A549 (cell line): ENCODE results near the gene AIF1L. TPM values are rescaled to one million over a fixed set of nuclear protein-coding genes. Genes with fewer than 3 reads are reported as not detected.

Source experiments
- ATAC-seq, 2 experiments: fragments of 200-7000 bp in 1 of 2; fragments of >200 bp in 1 of 2; cut with Nextera tagmentation in 1 of 2; cut with Tn5 transposase in 1 of 2; 3 replicates each; pipeline versions ENCODE4 v1.8.0 to v1.9.1; 2018 to 2020; ENCODE audit warnings: mild to moderate bottlenecking in 1 of 2, moderate library complexity in 1 of 2
- CTCF ChIA-PET: fragments of 300-600 bp; sonication (Branson Sonifier 250); formaldehyde crosslinking; extraction: SDS; loops from one replicate; lab custom pipeline; 2021; ENCODE audit warnings: antibody characterized with exemption, inconsistent platforms; lab: Yijun Ruan, JAX
- POLR2A ChIA-PET: fragments of 350-600 bp; formaldehyde crosslinking; extraction: SDS; loops from one replicate; lab custom pipeline; 2021; ENCODE audit warnings: antibody characterized with exemption, inconsistent platforms; lab: Yijun Ruan, JAX
- DNase-seq, 2 experiments: peaks; one replicate each; pipeline versions ENCODE4 v3.0.0 to v3.0.0-alpha.2; 2011 to 2016; ENCODE audit warnings: low read depth in 1 of 2, low spot score in 1 of 2
- FAIRE-seq: peaks from 2 replicates; lab custom pipeline; 2011; peaks lifted over from hg19 to GRCh38; lab: Jason Lieb, UNC
- H3K27ac ChIP-seq, 2 experiments: fragments of >200 bp; sonication (Bioruptor Twin); formaldehyde crosslinking; 3 replicates each; pipeline ENCODE4 v1.5.1; 2016 to 2017
- H3K4me1 ChIP-seq: fragments of >200 bp; sonication (Bioruptor Twin); formaldehyde crosslinking; 3 replicates; pipeline ENCODE4 v1.6.1; 2016
- H3K4me2 ChIP-seq: fragments of >200 bp; sonication (Bioruptor Twin); formaldehyde crosslinking; 3 replicates; pipeline ENCODE4 v1.6.1; 2016
- H3K4me3 ChIP-seq: fragments of >200 bp; sonication (Bioruptor Twin); formaldehyde crosslinking; 3 replicates; pipeline ENCODE4 v1.5.1; 2016
- H3K9me3 ChIP-seq: fragments of >200 bp; sonication (Bioruptor Twin); formaldehyde crosslinking; 3 replicates; pipeline ENCODE4 v1.6.1; 2016
- CHD2 ChIP-seq: fragments of 150-350 bp; IDR thresholded peaks from 2 replicates; pipeline ENCODE4 v1.6.1; 2014; ENCODE audit warnings: low read length; ENCODE audit not compliant: partially characterized antibody
- EHF ChIP-seq: fragments of 250-450 bp; sonication (Bioruptor Pico); IDR thresholded peaks from 2 replicates; pipeline ENCODE4 v1.5.0; 2020; ENCODE audit warnings: mild to moderate bottlenecking
- EP300 ChIP-seq, 2 experiments: fragments of >200 bp; sonication (Bioruptor Twin); formaldehyde crosslinking; IDR thresholded peaks; 2 replicates in 1 of 2; 3 replicates in 1 of 2; pipeline ENCODE4 v1.6.1; 2016 to 2017
- ESRRA ChIP-seq: fragments of 150-350 bp; IDR thresholded peaks from 2 replicates; pipeline ENCODE4 v1.6.1; 2014; ENCODE audit warnings: mild to moderate bottlenecking, low read length, borderline replicate concordance
- HDAC2 ChIP-seq: fragments of 200-600 bp; sonication (generic); IDR thresholded peaks from 2 replicates; pipeline ENCODE4 v1.6.1; 2016
- HEYL ChIP-seq: fragments of 250-450 bp; sonication (Bioruptor Pico); IDR thresholded peaks from 2 replicates; pipeline ENCODE4 v1.8.0; 2021; ENCODE audit warnings: mild to moderate bottlenecking, moderate library complexity
- HOXA7 ChIP-seq: fragments of 250-450 bp; sonication (Bioruptor Pico); IDR thresholded peaks from 2 replicates; pipeline ENCODE4 v1.5.0; 2020; ENCODE audit warnings: mild to moderate bottlenecking, moderate library complexity
- JUN ChIP-seq, 2 experiments: fragments of >200 bp; sonication (Bioruptor Twin); formaldehyde crosslinking; IDR thresholded peaks; 2 replicates in 1 of 2; 3 replicates in 1 of 2; pipeline ENCODE4 v1.6.1; 2016 to 2017
- JUNB ChIP-seq: fragments of >200 bp; sonication (Bioruptor Twin); formaldehyde crosslinking; IDR thresholded peaks from 2 replicates; pipeline ENCODE4 v1.6.1; 2016
- PHF8 ChIP-seq: fragments of 200-600 bp; sonication (generic); IDR thresholded peaks from 2 replicates; pipeline ENCODE4 v1.6.1; 2016; ENCODE audit warnings: low read depth, mild to moderate bottlenecking, antibody characterized with exemption, moderate library complexity, borderline replicate concordance
- POLR2A ChIP-seq: IDR thresholded peaks from 2 replicates; pipeline ENCODE4 v1.6.1; 2012; ENCODE audit warnings: mild to moderate bottlenecking, low read length
- RCOR1 ChIP-seq: fragments of 150-350 bp; IDR thresholded peaks from 2 replicates; pipeline ENCODE4 v1.6.1; 2014; ENCODE audit warnings: antibody characterized with exemption, low read length, low read depth
- RNF2 ChIP-seq: fragments of 200-600 bp; sonication (generic); IDR thresholded peaks from 2 replicates; pipeline ENCODE4 v1.6.1; 2016; ENCODE audit warnings: low read depth, mild to moderate bottlenecking, antibody characterized with exemption, moderate library complexity, borderline replicate concordance
- SREBF2 ChIP-seq: fragments of 450-650 bp; IDR thresholded peaks from 2 replicates; pipeline ENCODE4 v1.6.1; 2014; ENCODE audit warnings: mild to moderate bottlenecking, moderate library complexity
- ZFP36 ChIP-seq: fragments of 450-650 bp; IDR thresholded peaks from 2 replicates; pipeline ENCODE4 v1.6.1; 2014; ENCODE audit warnings: borderline replicate concordance; ENCODE audit not compliant: partially characterized antibody
- ZSCAN20 ChIP-seq: fragments of 250-450 bp; sonication (Bioruptor Pico); IDR thresholded peaks from 2 replicates; pipeline ENCODE4 v1.8.0; 2022; ENCODE audit warnings: mild to moderate bottlenecking, moderate library complexity
- WGBS: methylation state at CpG from one replicate; pipeline ENCODE4 v1.1.6; 2017; ENCODE audit errors: missing lambda C conversion rate; 5-methylcytosine and 5-hydroxymethylcytosine counted together
- polyA plus RNA-seq, 4 experiments: library from polyadenylated mRNA; depleted of rRNA in 3 of 4; stranded (reverse); fragments of >200 nt; fragmentation: RNase III in 1 of 4; extraction: RNeasy Plus Mini Kit Qiagen cat#74134 plus additional on column Dnase treatment in 1 of 4; gene quantifications; 2 replicates in 3 of 4; 3 replicates in 1 of 4; pipeline ENCODE4 v1.2.3, GENCODE V29; 2011 to 2017
- small RNA-seq, 6 experiments: library from RNA; depleted of rRNA; stranded (forward); fragments of <200 nt; gene quantifications; one replicate each; pipeline ENCODE3, GENCODE V24; 2012
- TF ChIP-seq, protein P1 (sequence below): fragments of >200 bp; sonication (Bioruptor Twin); formaldehyde crosslinking; IDR thresholded peaks from 3 replicates; pipeline ENCODE4 v1.5.1; 2016
- TF ChIP-seq, protein P2 (sequence below): fragments of 200-600 bp; sonication (generic); IDR thresholded peaks from 2 replicates; pipeline ENCODE4 v1.6.1; 2016; ENCODE audit warnings: antibody characterized with exemption, mild to moderate bottlenecking, moderate library complexity
- TF ChIP-seq, protein P3 (sequence below): fragments of >200 bp; sonication (Bioruptor Twin); formaldehyde crosslinking; IDR thresholded peaks from 2 replicates; pipeline ENCODE4 v1.6.1; 2016

The AIF1L gene
- polyA plus RNA-seq, 2 of the 4 experiments (the other 2 are of a cell fraction) = 1.6 to 2.8 TPM

GRCh38 chr9:131167936-131168335 is 71.6 kb downstream of the AIF1L start:
- no peak for FAIRE-seq
- no peak for ATAC-seq
- H3K9me3 ChIP-seq = no peaks in the 10 kb centered on the region
- H3K4me1 ChIP-seq = no peaks in the 10 kb centered on the region
- ChIA-PET POLR2A (no interaction called here), CTCF (interaction anchor here (0.9 to 7.6 kb wide), 3 partner anchors 10 to 396 kb away, joined by 3 to 64 read pairs (median 21); no protein-coding TSS in a partner anchor)
- no peak overlapping the region for H3K27ac ChIP-seq
- H3K4me3 ChIP-seq = no peak overlapping the region
- TF ChIP-seq JUNB = no peak
- no peak for TF ChIP-seq ZFP36
- TF ChIP-seq, protein P1, sequence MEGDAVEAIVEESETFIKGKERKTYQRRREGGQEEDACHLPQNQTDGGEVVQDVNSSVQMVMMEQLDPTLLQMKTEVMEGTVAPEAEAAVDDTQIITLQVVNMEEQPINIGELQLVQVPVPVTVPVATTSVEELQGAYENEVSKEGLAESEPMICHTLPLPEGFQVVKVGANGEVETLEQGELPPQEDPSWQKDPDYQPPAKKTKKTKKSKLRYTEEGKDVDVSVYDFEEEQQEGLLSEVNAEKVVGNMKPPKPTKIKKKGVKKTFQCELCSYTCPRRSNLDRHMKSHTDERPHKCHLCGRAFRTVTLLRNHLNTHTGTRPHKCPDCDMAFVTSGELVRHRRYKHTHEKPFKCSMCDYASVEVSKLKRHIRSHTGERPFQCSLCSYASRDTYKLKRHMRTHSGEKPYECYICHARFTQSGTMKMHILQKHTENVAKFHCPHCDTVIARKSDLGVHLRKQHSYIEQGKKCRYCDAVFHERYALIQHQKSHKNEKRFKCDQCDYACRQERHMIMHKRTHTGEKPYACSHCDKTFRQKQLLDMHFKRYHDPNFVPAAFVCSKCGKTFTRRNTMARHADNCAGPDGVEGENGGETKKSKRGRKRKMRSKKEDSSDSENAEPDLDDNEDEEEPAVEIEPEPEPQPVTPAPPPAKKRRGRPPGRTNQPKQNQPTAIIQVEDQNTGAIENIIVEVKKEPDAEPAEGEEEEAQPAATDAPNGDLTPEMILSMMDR = no peak
- no peak for TF ChIP-seq ZSCAN20
- TF ChIP-seq RNF2 = no peak
- no peak for TF ChIP-seq HDAC2
- TF ChIP-seq, protein P2, sequence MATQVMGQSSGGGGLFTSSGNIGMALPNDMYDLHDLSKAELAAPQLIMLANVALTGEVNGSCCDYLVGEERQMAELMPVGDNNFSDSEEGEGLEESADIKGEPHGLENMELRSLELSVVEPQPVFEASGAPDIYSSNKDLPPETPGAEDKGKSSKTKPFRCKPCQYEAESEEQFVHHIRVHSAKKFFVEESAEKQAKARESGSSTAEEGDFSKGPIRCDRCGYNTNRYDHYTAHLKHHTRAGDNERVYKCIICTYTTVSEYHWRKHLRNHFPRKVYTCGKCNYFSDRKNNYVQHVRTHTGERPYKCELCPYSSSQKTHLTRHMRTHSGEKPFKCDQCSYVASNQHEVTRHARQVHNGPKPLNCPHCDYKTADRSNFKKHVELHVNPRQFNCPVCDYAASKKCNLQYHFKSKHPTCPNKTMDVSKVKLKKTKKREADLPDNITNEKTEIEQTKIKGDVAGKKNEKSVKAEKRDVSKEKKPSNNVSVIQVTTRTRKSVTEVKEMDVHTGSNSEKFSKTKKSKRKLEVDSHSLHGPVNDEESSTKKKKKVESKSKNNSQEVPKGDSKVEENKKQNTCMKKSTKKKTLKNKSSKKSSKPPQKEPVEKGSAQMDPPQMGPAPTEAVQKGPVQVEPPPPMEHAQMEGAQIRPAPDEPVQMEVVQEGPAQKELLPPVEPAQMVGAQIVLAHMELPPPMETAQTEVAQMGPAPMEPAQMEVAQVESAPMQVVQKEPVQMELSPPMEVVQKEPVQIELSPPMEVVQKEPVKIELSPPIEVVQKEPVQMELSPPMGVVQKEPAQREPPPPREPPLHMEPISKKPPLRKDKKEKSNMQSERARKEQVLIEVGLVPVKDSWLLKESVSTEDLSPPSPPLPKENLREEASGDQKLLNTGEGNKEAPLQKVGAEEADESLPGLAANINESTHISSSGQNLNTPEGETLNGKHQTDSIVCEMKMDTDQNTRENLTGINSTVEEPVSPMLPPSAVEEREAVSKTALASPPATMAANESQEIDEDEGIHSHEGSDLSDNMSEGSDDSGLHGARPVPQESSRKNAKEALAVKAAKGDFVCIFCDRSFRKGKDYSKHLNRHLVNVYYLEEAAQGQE = no peak
- no peak for TF ChIP-seq EP300 (IDR thresholded peaks at IDR 0.05)
- no peak for TF ChIP-seq HOXA7 (CRISPR knock-in tag)
- TF ChIP-seq HEYL (CRISPR knock-in tag) = no peak
- TF ChIP-seq RCOR1 = no peak
- TF ChIP-seq ESRRA = no peak
- TF ChIP-seq CHD2 = no peak
- no peak for TF ChIP-seq PHF8
- no peak for DNase-seq
- H3K4me2 ChIP-seq = no peak overlapping the region
- WGBS = 95% methylated on average over 4 of the region's 4 CpGs

GRCh38 chr9:131169563-131170240 is 73.4 kb downstream of the AIF1L start:
- DNase-seq (no peak), FAIRE-seq (no peak), ATAC-seq (no peak)
- Histone ChIP-seq H3K4me3 (no peak overlapping the region), H3K4me1 (no peaks in the 10 kb centered on the region), H3K4me2 (no peak overlapping the region), H3K9me3 (no peaks in the 10 kb centered on the region), H3K27ac (no peak overlapping the region)
- no peak for TF ChIP-seq CHD2
- TF ChIP-seq PHF8 = no peak
- no peak for TF ChIP-seq RNF2
- TF ChIP-seq JUN (IDR thresholded peaks at IDR 0.05) = no peak
- no peak for TF ChIP-seq EHF
- no peak for TF ChIP-seq SREBF2
- TF ChIP-seq EP300 (IDR thresholded peaks at IDR 0.05) = no peak
- no peak for TF ChIP-seq ESRRA
- TF ChIP-seq, protein P3, sequence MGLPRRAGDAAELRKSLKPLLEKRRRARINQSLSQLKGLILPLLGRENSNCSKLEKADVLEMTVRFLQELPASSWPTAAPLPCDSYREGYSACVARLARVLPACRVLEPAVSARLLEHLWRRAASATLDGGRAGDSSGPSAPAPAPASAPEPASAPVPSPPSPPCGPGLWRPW = no peak
- TF ChIP-seq POLR2A = no peak
- CTCF ChIA-PET = interaction anchor here (0.7 to 7.6 kb wide), 3 partner anchors 8 to 709 kb away, joined by 3 to 64 read pairs (median 21); no protein-coding TSS in a partner anchor
- 87% methylated on average over 7 of the region's 7 CpGs for WGBS
- POLR2A ChIA-PET = no interaction called here

Small RNAs within 50 kb of the gene (small RNA-seq; reads per million reads assigned to genes)
- 0 reads per million in 6 experiments for gene RNU6-881P

Other genes starting within 250 kb of the AIF1L start
- gene QRFP, start 199.7 kb upstream of the AIF1L start, polyA plus RNA-seq (2011; rRNA removed) = not detected in 2 replicates
- gene QRFP, start 199.7 kb upstream of the AIF1L start, polyA plus RNA-seq (2017; fragmentation: RNase III; extraction: RNeasy Plus Mini Kit Qiagen cat#74134 plus additional on column Dnase treatment) = not detected in 3 replicates
- gene FIBCD1, start 157.3 kb upstream of the AIF1L start, polyA plus RNA-seq (2011; rRNA removed) = 4.8 and 4.9 TPM in 2 replicates
- gene FIBCD1, start 157.3 kb upstream of the AIF1L start, polyA plus RNA-seq (2017; fragmentation: RNase III; extraction: RNeasy Plus Mini Kit Qiagen cat#74134 plus additional on column Dnase treatment) = 3.5 to 5.0 TPM (median 4.8 TPM) in 3 replicates
- 1.0 TPM in 2 replicates for gene LAMC3, start 87.4 kb upstream of the AIF1L start, polyA plus RNA-seq (2011; rRNA removed)
- 1.5 TPM in 3 replicates for gene LAMC3, start 87.4 kb upstream of the AIF1L start, polyA plus RNA-seq (2017; fragmentation: RNase III; extraction: RNeasy Plus Mini Kit Qiagen cat#74134 plus additional on column Dnase treatment)
- gene NUP214, start 29.1 kb downstream of the AIF1L start, polyA plus RNA-seq (2011; rRNA removed) = 14.4 and 25.8 TPM in 2 replicates
- 18.5 to 21.2 TPM (median 19.3 TPM) in 3 replicates for gene NUP214, start 29.1 kb downstream of the AIF1L start, polyA plus RNA-seq (2017; fragmentation: RNase III; extraction: RNeasy Plus Mini Kit Qiagen cat#74134 plus additional on column Dnase treatment)
- gene FAM78A, start 180.0 kb downstream of the AIF1L start, polyA plus RNA-seq (2011; rRNA removed) = 0.44 and 0.49 TPM in 2 replicates
- gene FAM78A, start 180.0 kb downstream of the AIF1L start, polyA plus RNA-seq (2017; fragmentation: RNase III; extraction: RNeasy Plus Mini Kit Qiagen cat#74134 plus additional on column Dnase treatment) = 0.33 to 0.65 TPM (median 0.50 TPM) in 3 replicates
- 0.08 TPM in 1 of 2 replicates, not detected in the other for gene PLPP7, start 193.2 kb downstream of the AIF1L start, polyA plus RNA-seq (2011; rRNA removed)
- gene PLPP7, start 193.2 kb downstream of the AIF1L start, polyA plus RNA-seq (2017; fragmentation: RNase III; extraction: RNeasy Plus Mini Kit Qiagen cat#74134 plus additional on column Dnase treatment) = not detected in 3 replicates